GM19452 (cell line): Measurements from ENCODE around the gene CLK2.

Experiments used
- ATAC-seq: cut with Tn5 transposase; IDR thresholded peaks from one replicate; pipeline ENCODE4 v1.9.1; 2021; ENCODE audit not compliant: unreplicated experiment

Gene CLK2

DNA sequence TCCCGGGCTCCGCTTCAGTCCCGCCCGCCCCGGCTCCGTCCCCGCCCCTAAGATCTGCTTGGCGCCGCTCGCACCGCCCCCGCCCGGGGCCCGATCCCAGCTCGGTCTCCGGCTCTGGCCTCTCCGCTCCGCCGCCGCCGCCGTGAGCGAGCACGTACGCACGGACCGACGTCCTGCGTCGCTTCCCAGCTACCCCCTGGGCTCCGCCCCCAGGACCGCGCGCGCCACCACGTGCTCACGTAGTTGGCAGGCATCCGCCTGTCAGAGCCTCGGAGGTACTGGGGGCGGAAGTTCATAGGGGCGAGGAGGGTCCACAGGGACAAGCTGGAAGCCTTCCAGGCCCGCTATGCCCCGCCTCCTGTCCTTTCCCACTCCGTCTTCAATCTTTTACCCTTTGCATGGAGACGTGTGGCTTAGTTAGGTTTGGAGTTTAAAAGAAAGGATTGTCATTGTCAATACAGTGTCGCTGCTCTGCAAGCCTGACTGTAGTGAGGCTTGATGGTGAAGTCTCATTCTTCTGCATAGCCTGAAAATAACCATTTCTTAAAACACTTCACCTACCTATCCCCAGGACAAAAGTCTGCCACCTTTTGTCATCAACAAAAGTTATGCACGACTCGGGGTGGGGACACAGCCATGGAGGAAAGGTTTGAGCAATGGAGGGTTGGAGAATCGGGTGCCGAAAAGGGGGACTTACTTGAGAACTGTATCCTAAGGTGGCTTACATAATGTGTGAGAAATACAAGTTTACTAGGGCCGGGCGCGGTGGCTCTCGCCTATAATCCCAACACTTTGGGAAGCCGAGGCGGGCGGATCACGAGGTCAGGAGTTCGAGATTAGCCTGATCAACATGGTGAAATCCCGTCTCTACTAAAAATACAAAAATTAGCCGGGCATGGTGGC lies at the start of gene CLK2:
Gene CLK2 (minus strand): TSS at position 162 of the 903 bp plus-strand sequence. CDS start 2,527 bp downstream, outside the sequence.
- ATAC-seq, result peak; percentile 82

DNA sequence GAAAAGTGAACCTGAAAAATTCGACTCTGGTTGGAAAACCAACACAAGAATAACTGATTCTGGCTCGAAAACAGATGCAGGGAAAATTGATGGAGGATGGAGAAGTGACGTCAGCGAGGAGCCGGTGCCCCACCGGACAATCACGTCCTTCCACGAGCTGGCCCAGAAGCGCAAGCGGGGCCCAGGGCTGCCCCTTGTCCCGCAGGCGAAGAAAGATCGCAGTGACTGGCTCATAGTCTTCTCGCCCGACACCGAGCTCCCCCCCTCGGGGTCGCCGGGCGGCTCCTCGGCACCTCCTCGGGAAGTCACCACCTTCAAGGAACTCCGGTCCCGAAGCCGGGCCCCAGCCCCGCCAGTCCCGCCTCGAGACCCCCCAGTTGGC lies 49.3 kb upstream of the CLK2 start:
- ATAC-seq, result no peak

- ATAC-seq, result no peak
Observed at GRCh38 chr1:155321639-155322503, 48.6 kb upstream of the CLK2 start.

GRCh38 chr1:155320661-155321617 lies 47.6 kb upstream of the CLK2 start, which contains the start of gene RUSC1:
RUSC1 (plus strand) TSS chr1:155320894; CDS start chr1:155321774, 880 bp downstream.
- ATAC-seq, result no peak

GRCh38 chr1:155320252-155320651 lies 46.9 kb upstream of the CLK2 start:
- no peak for ATAC-seq

- no peak for ATAC-seq
Observed at GRCh38 chr1:155319536-155319935, 46.2 kb upstream of the CLK2 start.

- ATAC-seq, result no peak
Observed at GRCh38 chr1:155318082-155318481, 44.8 kb upstream of the CLK2 start.

DNA sequence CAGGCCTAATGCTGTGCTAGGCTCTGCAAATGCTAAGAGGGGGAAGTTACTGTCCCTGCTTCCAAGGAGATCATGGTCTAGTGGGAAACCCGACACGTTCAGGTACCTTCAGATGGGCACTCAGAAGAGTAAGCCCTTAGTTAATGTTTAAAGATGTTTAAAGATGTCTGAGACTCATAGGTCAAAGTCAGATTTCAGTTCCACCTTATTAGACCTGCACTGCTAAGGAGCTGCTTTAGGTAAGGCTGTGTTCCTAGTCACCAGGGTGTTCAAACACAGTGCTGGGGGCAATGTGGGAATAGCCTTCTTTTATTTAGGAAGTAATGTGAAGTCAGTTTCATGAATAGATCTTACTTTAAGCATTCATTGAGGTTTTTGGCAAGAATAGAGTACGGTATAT lies 43.6 kb upstream of the CLK2 start:
- ATAC-seq, result no peak

GRCh38 chr1:155313261-155313660 lies 40.0 kb upstream of the CLK2 start:
- no peak for ATAC-seq

GRCh38 chr1:155309423-155310021 lies 36.2 kb upstream of the CLK2 start:
- ATAC-seq, result no peak

GRCh38 chr1:155308493-155309422 lies 35.5 kb upstream of the CLK2 start, which contains the start of gene FDPS:
FDPS (plus strand) TSS chr1:155308866; CDS start chr1:155309790, 924 bp downstream.
- ATAC-seq, result peak; percentile 92

GRCh38 chr1:155307247-155307740 lies 34.0 kb upstream of the CLK2 start:
- ATAC-seq, result no peak

DNA sequence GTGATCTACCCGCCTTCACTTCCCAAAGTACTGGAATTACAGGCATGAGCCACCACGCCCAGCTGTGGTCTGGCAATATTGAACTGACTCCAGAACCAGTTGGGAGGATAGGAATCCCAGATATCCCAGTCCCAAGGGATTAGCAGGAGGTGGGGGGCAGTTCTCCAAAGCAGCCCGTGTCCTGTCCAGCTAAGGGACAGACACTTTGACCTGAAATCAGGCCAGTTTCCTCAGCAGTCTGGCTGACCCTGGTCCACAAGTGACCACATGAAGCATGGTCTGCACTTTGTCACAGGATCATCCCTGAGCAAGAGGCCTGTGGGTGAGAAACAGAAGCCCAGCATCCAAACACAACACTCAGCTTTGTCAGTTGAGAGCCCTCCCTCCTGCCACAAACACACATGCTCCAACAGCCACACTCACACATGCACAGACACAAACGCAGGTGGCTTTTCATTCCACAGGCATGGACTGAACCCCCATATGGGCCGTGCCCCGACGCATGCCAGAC lies 32.6 kb upstream of the CLK2 start:
- no peak for ATAC-seq

DNA sequence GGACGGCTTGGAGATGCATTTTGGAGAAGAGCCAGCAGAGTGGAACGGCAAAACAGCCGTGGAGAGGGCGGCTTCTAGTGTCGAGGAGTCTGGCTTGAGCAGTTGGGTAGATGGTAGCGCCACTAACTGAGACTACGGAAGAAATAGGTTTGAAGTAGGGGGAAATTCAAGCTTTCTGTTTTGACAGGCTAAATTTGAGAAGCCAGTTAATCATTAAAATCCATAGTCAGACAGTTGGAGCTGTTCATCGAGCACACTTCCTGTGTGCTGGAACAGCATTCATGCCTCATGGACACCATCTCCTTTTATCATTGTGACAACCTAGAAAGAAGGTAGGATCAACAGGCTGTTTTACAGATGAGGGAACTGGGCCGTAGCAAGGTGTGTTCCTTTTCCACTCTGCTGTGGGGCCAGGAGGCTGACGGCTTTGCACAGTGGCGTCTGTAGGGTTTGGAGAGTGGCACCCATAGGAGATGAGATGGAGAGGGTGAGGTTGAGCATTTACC lies 31.3 kb upstream of the CLK2 start:
- ATAC-seq, result no peak

DNA sequence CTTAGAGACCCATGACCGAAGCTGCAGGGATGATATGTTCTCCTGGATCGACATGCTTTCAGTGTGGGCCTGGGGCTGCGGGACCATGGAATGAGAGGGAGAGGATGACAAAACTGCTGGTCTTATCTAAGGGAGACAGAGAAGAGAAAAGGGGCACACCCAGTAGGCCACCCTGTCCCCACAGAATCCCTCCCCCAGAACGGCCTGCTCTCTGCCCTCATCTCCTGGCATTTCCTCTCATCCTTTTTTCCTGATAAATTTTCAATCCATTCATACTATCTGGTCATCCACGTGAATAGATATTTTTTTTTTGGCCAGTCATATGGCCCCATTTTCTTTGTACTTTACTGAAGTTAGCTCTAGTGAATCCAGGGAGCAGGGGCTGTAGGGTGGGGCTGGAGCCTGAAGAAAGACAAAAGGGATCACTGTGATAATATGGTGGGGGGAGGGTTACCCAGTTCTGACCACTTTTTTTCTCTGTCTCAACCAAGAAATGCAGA lies 28.1 kb upstream of the CLK2 start, which contains the start of gene PKLR:
Gene PKLR (minus strand): TSS at position 97 of the 500 bp plus-strand sequence. CDS start 43 bp downstream, at position 54.
- no peak for ATAC-seq

DNA sequence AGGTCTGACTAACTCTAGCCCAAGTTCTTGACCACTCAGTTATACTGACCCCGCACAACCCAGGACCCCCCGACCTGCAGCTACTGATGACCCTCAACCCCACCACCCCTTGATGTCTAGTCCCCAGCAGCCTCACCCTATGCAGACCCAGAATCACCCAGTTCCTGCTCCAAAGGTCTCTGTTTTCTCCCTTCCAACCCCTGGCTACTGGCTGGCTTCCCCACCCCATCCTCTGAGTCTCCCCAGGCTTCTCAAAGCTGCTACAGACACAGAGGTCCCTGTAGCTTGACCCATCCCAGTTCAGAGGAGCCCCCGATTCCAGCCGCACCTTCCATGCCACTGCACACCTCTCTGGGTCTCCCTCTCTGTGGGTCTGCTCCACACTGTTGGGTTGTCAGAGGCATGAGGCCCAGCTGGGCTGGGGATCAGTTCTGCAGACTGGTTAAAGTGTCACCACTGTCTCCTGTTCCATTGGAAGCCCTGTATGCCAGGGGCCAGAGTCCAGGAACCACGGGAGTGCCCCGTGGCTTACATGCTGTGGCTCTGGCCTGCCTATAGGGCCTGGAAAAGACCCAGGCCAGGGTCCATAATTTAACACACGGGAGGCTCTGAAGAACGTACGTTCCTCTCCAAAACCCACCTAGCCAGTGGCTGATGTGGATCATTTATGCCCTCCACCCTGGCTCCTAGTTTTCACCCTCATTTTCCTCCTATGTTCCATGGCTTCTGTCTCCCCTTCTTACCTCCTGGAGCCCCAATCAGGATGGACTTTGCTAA lies 27.4 kb upstream of the CLK2 start:
- ATAC-seq, result no peak

GRCh38 chr1:155300024-155300423 lies 26.7 kb upstream of the CLK2 start:
- ATAC-seq, result no peak
